CD4-positive, alpha-beta T cell (primary cell): ENCODE measurements around the gene SAMD14. TPM values are rescaled to one million over a fixed set of nuclear protein-coding genes. Genes with fewer than 3 reads are reported as not detected.

Experiments
- ATAC-seq: fragments of 200-7000 bp; cut with Tn5 transposase; one replicate; pipeline ENCODE4 v1.10.0; 2022; ENCODE audit warnings: mild to moderate bottlenecking; ENCODE audit not compliant: poor library complexity
- CTCF ChIA-PET: fragments of 350-600 bp; sonication (Branson Sonifier 250); formaldehyde crosslinking; loops from one replicate; lab custom pipeline; 2021; ENCODE audit warnings: antibody characterized with exemption, inconsistent platforms; lab: Charles Lee
- POLR2A ChIA-PET: fragments of 350-600 bp; sonication (Branson Sonifier 250); formaldehyde crosslinking; loops from one replicate; lab custom pipeline; 2021; ENCODE audit warnings: antibody characterized with exemption, inconsistent platforms; lab: Charles Lee
- DNase-seq, 14 experiments: peaks; one replicate each; pipeline ENCODE4 v3.0.0-alpha.2; 2013 to 2020; ENCODE audit warnings: mixed read lengths in 2 of 14
- H3K27ac ChIP-seq, 2 donors: one replicate each; pipeline versions ENCODE4 v1.5.1 to v1.7.0; 2013; ENCODE audit warnings: low read length in 2 of 2, low read depth in 1 of 2, mild to moderate bottlenecking in 1 of 2
- H3K27me3 ChIP-seq, 2 experiments: 1 replicate in 1 of 2; 2 replicates in 1 of 2; pipeline versions ENCODE4 v1.6.1 to v1.7.0; 2013; ENCODE audit warnings: low read length in 2 of 2, control low read depth in 1 of 2, mild to moderate bottlenecking in 1 of 2, moderate library complexity in 1 of 2; ENCODE audit not compliant: insufficient read depth in 2 of 2, control insufficient read depth in 1 of 2
- H3K36me3 ChIP-seq: one replicate; pipeline ENCODE4 v1.6.1; 2013; ENCODE audit warnings: low read length, control low read depth; ENCODE audit not compliant: insufficient read depth
- H3K4me1 ChIP-seq: one replicate; pipeline ENCODE4 v1.6.1; 2013; ENCODE audit warnings: low read length, control low read depth; ENCODE audit not compliant: insufficient read depth
- H3K4me3 ChIP-seq: one replicate; pipeline ENCODE4 v1.5.1; 2013; ENCODE audit warnings: mild to moderate bottlenecking, low read length, moderate library complexity
- H3K9me3 ChIP-seq, 2 experiments: 1 replicate in 1 of 2; 2 replicates in 1 of 2; pipeline versions ENCODE4 v1.6.1 to v1.7.0; 2013; ENCODE audit warnings: low read length in 2 of 2, mild to moderate bottlenecking in 2 of 2, control low read depth in 1 of 2, moderate library complexity in 1 of 2; ENCODE audit not compliant: control insufficient read depth in 1 of 2, insufficient read depth in 1 of 2
- H3K27ac Mint-ChIP-seq: one replicate; pipeline ENCODE4 v1.8.0; 2020; ENCODE audit warnings: mixed read lengths
- H3K27me3 Mint-ChIP-seq: one replicate; pipeline ENCODE4 v1.8.0; 2021; ENCODE audit warnings: mixed read lengths
- H3K36me3 Mint-ChIP-seq: one replicate; pipeline ENCODE4 v1.8.0; 2021; ENCODE audit warnings: low read depth, mixed read lengths
- H3K4me1 Mint-ChIP-seq: one replicate; pipeline ENCODE4 v1.8.0; 2021; ENCODE audit warnings: low read depth, mixed read lengths
- H3K4me3 Mint-ChIP-seq: one replicate; pipeline ENCODE4 v1.8.0; 2020; ENCODE audit warnings: mild to moderate bottlenecking, mixed read lengths
- H3K9me3 Mint-ChIP-seq: one replicate; pipeline ENCODE4 v1.8.0; 2020; ENCODE audit warnings: mixed read lengths
- intact Hi-C, 2 experiments: fragments of 100-400 bp; cut with DNase I in 1 of 2; cut with micrococcal nuclease in 1 of 2; formaldehyde crosslinking; loops; one replicate each; pipeline versions ENCODE4 v1.15.1 to v1.9.0; 2023 to 2025; cut with DNase I, micrococcal nuclease
- total RNA-seq, 174 experiments: library from RNA in 2 of 174; stranded (reverse) in 2 of 174; gene quantifications; one replicate each; pipeline ENCODE4 v1.2.3 and lab custom pipeline; 2021 to 2026
- TF ChIP-seq, protein P1 (sequence below): fragments of 200-600 bp; IDR thresholded peaks from one replicate; pipeline ENCODE4 v1.8.0; 2022; ENCODE audit warnings: antibody characterized with exemption, mild to moderate bottlenecking

SAMD14 gene
- total RNA-seq, 2 experiments from 2014 or later = 0.33 to 0.53 TPM

DNA sequence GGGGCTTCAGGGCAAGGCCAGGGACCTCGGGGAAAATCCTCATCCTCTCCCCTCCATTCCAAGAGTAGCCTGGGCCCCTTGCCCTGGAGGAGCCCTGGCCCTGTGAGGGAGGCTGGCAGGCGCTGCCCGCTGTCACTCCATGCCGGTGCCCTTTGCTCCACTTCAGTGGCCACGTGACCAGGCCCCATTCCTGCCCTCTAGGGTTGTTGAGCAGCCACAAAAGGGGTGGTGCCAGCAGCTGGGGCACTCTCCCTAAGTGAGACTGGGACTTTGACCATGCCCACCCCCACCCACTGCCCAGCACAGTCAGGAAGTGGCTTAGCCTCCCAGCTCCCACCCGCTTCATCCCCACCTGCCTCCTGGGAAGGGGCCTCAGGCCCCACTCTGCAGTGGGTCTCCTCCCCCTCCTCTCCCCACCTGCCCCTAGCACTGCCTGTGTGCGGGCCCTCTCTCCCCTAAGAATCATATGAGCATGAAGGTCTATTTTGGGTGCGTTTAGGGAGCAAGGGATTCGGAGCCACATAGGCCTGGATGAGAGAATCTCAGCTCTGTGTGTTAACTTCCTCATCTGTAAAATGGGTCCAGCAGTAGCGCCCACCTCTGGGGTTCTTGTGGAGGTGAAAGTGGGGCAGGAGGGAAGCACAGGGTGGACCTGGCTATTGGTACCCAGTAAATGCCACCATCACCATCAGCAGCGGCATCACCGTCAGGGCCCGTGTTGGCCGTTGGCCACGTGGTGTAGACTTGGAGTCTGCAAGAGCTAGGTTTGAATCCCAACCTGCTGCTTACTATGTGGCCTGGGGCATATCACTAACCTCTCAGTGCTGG, 27.6 kb downstream of the SAMD14 start:
- Histone ChIP-seq H3K4me1 (peaks cover under 1% of the 10 kb centered on the region), H3K27ac (no peak overlapping the region), H3K27me3 (no peaks in the 10 kb centered on the region), H3K9me3 (no peaks in the 10 kb centered on the region), H3K36me3 (peaks cover 48% of the 10 kb centered on the region), H3K4me3 (no peak overlapping the region)
- no peak overlapping the region for H3K4me3 Mint-ChIP-seq
- TF ChIP-seq, protein P1, sequence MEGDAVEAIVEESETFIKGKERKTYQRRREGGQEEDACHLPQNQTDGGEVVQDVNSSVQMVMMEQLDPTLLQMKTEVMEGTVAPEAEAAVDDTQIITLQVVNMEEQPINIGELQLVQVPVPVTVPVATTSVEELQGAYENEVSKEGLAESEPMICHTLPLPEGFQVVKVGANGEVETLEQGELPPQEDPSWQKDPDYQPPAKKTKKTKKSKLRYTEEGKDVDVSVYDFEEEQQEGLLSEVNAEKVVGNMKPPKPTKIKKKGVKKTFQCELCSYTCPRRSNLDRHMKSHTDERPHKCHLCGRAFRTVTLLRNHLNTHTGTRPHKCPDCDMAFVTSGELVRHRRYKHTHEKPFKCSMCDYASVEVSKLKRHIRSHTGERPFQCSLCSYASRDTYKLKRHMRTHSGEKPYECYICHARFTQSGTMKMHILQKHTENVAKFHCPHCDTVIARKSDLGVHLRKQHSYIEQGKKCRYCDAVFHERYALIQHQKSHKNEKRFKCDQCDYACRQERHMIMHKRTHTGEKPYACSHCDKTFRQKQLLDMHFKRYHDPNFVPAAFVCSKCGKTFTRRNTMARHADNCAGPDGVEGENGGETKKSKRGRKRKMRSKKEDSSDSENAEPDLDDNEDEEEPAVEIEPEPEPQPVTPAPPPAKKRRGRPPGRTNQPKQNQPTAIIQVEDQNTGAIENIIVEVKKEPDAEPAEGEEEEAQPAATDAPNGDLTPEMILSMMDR = no peak
- H3K9me3 Mint-ChIP-seq = no peaks in the 10 kb centered on the region
- H3K36me3 Mint-ChIP-seq = peaks cover 47% of the 10 kb centered on the region
- DNase-seq (no peak), ATAC-seq (no peak)
- H3K27me3 Mint-ChIP-seq = no peaks in the 10 kb centered on the region
- peaks cover 12% of the 10 kb centered on the region for H3K4me1 Mint-ChIP-seq
- POLR2A ChIA-PET = no interaction called here
- CTCF ChIA-PET = interaction anchor here (2.4 kb wide), 1 partner anchor 8 kb away, joined by 9 read pairs; no protein-coding TSS in a partner anchor
- H3K27ac Mint-ChIP-seq = no peak overlapping the region
- intact Hi-C loops = no loop called here

DNA sequence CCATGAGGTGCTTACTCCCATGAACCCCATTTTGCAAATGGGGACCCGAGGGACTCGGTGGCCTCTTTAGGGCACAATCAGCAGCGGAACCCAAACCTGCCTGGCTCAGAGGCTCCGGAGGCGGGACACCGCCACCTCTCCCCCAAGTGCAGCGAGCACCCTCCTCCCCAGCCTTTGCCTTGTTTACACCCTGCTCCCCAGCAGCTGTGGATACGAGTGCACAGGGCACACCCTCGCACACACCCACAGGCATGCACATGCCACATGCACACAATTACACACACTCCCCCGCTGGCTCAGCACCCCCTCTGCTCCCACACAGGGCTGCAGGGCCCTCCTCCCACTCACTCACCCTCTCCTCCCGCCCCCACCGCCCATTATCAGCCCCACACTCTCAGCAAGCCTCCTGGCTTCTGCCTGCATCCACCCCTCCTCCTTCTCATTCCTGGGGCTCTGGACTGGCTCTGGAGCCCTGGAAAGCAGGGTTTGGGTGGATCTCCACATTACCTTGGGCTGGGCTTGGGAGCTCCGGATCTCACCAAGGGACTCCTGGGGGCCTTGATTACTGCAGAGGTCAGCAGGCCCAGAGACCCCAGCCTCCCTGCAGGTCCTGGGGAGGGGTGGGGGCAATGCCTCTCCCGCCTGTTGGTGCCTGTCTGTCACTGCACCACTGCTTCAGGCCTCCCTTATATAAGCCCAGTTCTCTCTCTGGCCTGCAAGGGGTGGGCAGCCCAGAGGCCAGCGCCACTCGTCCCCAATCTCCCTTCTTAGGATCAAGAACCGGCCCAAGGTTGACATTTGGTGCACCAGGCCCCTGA, 28.4 kb downstream of the SAMD14 start:
- DNase-seq = no peak
- no peaks in the 10 kb centered on the region for H3K27me3 Mint-ChIP-seq
- POLR2A ChIA-PET = no interaction called here

DNA sequence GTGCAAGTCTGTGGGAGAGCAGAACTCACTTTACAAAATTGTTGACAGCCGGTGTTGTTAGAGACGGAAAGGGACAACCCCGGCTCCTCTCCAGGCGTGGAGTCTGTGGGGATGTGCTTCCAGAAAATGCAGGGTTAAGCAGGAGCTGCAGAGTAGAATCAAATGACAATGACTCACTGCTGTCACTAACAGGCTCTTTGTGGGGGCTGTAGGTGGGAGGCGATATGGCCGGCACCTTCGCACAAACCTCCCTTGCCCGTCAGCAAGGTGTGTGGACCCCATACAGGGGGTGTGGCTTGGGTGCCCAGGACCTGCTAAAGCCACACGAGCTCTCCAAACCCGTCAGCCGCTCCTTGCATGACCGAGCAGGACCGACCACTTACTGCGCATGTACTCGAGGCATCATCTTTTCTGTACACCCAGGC, 29.0 kb downstream of the SAMD14 start:
- Histone ChIP-seq H3K4me3 (no peak overlapping the region), H3K27ac (no peak overlapping the region), H3K36me3 (peaks cover 41% of the 10 kb centered on the region), H3K9me3 (no peaks in the 10 kb centered on the region), H3K27me3 (no peaks in the 10 kb centered on the region), H3K4me1 (peaks cover 15% of the 10 kb centered on the region)
- no peak overlapping the region for H3K27ac Mint-ChIP-seq
- no peak overlapping the region for H3K4me3 Mint-ChIP-seq
- H3K36me3 Mint-ChIP-seq = peaks cover 36% of the 10 kb centered on the region
- peaks cover 19% of the 10 kb centered on the region for H3K4me1 Mint-ChIP-seq
- ATAC-seq (no peak), DNase-seq (no peak)
- TF ChIP-seq, protein P1 = no peak
- H3K27me3 Mint-ChIP-seq = no peaks in the 10 kb centered on the region
- intact Hi-C loops = no loop called here
- ChIA-PET CTCF (no interaction called here), POLR2A (no interaction called here)
- H3K9me3 Mint-ChIP-seq = no peaks in the 10 kb centered on the region

More for the DNA sequence above, 28.4 kb downstream of the SAMD14 start:
- H3K4me1 Mint-ChIP-seq = peaks cover 13% of the 10 kb centered on the region
- no peaks in the 10 kb centered on the region for H3K9me3 Mint-ChIP-seq
- no peak for ATAC-seq
- H3K27ac Mint-ChIP-seq = no peak overlapping the region
- no peak overlapping the region for H3K27ac ChIP-seq
- peaks cover 44% of the 10 kb centered on the region for H3K36me3 ChIP-seq
- no peaks in the 10 kb centered on the region for H3K9me3 ChIP-seq
- H3K4me3 ChIP-seq = no peak overlapping the region
- no peak overlapping the region for H3K4me3 Mint-ChIP-seq
- TF ChIP-seq, protein P1 = no peak
- H3K36me3 Mint-ChIP-seq = peaks cover 41% of the 10 kb centered on the region
- peaks cover 8% of the 10 kb centered on the region for H3K4me1 ChIP-seq
- intact Hi-C loops = no loop called here
- CTCF ChIA-PET = no interaction called here
- no peaks in the 10 kb centered on the region for H3K27me3 ChIP-seq
